GM12878 (cell line): ENCODE results near the gene ANKRD13B. TPM values are rescaled to one million over a fixed set of nuclear protein-coding genes. Genes with fewer than 3 reads are reported as not detected.

Source experiments
- ATAC-seq: fragments of 200-7000 bp; cut with Tn5 transposase; 3 replicates; pipeline ENCODE4 v1.9.1; 2020; ENCODE audit warnings: mild to moderate bottlenecking, moderate library complexity
- BruUV-seq: library from RNA; stranded (reverse); fragments of 400-500 nt; replicated peaks from 2 replicates; lab custom pipeline; 2021; lab: Mats Ljungman, UMichigan
- CTCF ChIA-PET: fragments of 300-600 bp; sonication (Branson Sonifier 250); formaldehyde crosslinking; extraction: SDS; loops from one replicate; lab custom pipeline; 2021; ENCODE audit warnings: inconsistent platforms; lab: Yijun Ruan, JAX
- POLR2A ChIA-PET: fragments of 350-600 bp; formaldehyde crosslinking; extraction: SDS; loops from one replicate; lab custom pipeline; 2021; ENCODE audit warnings: inconsistent platforms; lab: Charles Lee
- RAD21 ChIA-PET: fragments of 300-600 bp; sonication (Branson Sonifier 250); formaldehyde crosslinking; loops from one replicate; lab custom pipeline; 2023; ENCODE audit warnings: antibody characterized with exemption; ENCODE audit not compliant: unreplicated experiment; lab: Charles Lee
- SMC1A ChIA-PET: fragments of 300-600 bp; sonication (Branson Sonifier 250); formaldehyde crosslinking; loops from one replicate; lab custom pipeline; 2023; ENCODE audit not compliant: unreplicated experiment, uncharacterized antibody; lab: Charles Lee
- DNase-seq: peaks from one replicate; pipeline ENCODE4 v3.0.0-alpha.2; 2011; ENCODE audit warnings: low read depth, low spot score
- FAIRE-seq: peaks from 3 replicates; lab custom pipeline; 2011; peaks lifted over from hg19 to GRCh38; lab: Jason Lieb, UNC
- H2AFZ ChIP-seq: 2 replicates; pipeline ENCODE4 v1.6.0; 2011; ENCODE audit warnings: low read depth, low read length, control low read depth; ENCODE audit not compliant: control insufficient read depth
- H3K27ac ChIP-seq: 2 replicates; pipeline ENCODE4 v1.5.1; 2011; ENCODE audit warnings: control low read depth; ENCODE audit not compliant: control insufficient read depth, insufficient read depth
- H3K27me3 ChIP-seq, 2 experiments: replicated peaks in 1 of 2; 2 replicates each; pipeline versions ENCODE4 v1.6.0 to v1.6.1; 2011; ENCODE audit warnings: low read length in 1 of 2; ENCODE audit not compliant: control insufficient read depth in 2 of 2, insufficient read depth in 2 of 2
- H3K36me3 ChIP-seq, 2 experiments: 2 replicates each; pipeline ENCODE4 v1.5.1; 2011; ENCODE audit warnings: low read length in 1 of 2; ENCODE audit not compliant: control insufficient read depth in 2 of 2, insufficient read depth in 2 of 2
- H3K4me1 ChIP-seq: 2 replicates; pipeline ENCODE4 v1.6.1; 2011; ENCODE audit warnings: mild to moderate bottlenecking, low read length, moderate library complexity, mixed read lengths; ENCODE audit not compliant: control insufficient read depth, insufficient read depth
- H3K4me2 ChIP-seq: 2 replicates; pipeline ENCODE4 v1.6.0; 2011; ENCODE audit warnings: control low read depth; ENCODE audit not compliant: control insufficient read depth, insufficient read depth
- H3K4me3 ChIP-seq: fragments of 200-600 bp; sonication (generic); 2 replicates; pipeline ENCODE4 v1.5.1; 2016
- H3K79me2 ChIP-seq: 2 replicates; pipeline ENCODE4 v1.6.0; 2011; ENCODE audit warnings: low read length; ENCODE audit not compliant: control insufficient read depth, insufficient read depth
- H3K9ac ChIP-seq: 2 replicates; pipeline ENCODE4 v1.8.0; 2011; ENCODE audit warnings: low read length, control low read depth, mixed read lengths; ENCODE audit not compliant: control insufficient read depth, insufficient read depth
- H3K9me3 ChIP-seq: replicated peaks from 3 replicates; pipeline ENCODE4 v1.5.1; 2011; ENCODE audit warnings: mild to moderate bottlenecking, low read length; ENCODE audit not compliant: control insufficient read depth, insufficient read depth
- H4K20me1 ChIP-seq: 2 replicates; pipeline ENCODE4 v1.6.0; 2011; ENCODE audit not compliant: control insufficient read depth, insufficient read depth
- BCLAF1 ChIP-seq: fragments of 450-650 bp; IDR thresholded peaks from 2 replicates; pipeline ENCODE4 v1.6.1; 2017; ENCODE audit warnings: antibody characterized with exemption, mild to moderate bottlenecking, moderate library complexity
- CBFB ChIP-seq: IDR thresholded peaks from 2 replicates; pipeline ENCODE4 v1.6.1; 2016; ENCODE audit warnings: antibody characterized with exemption, low read depth
- EED ChIP-seq: sonication (generic); IDR thresholded peaks from 2 replicates; pipeline ENCODE4 v1.6.1; 2016; ENCODE audit warnings: antibody characterized with exemption, low read depth
- HDAC6 ChIP-seq: fragments of 200-600 bp; sonication (generic); IDR thresholded peaks from one replicate; pipeline ENCODE4 v1.8.0; 2017; ENCODE audit warnings: antibody characterized with exemption; ENCODE audit not compliant: unreplicated experiment
- LARP7 ChIP-seq: fragments of 450-650 bp; IDR thresholded peaks from 2 replicates; pipeline ENCODE4 v1.6.1; 2017; ENCODE audit warnings: mild to moderate bottlenecking
- NR2F1 ChIP-seq: fragments of 450-650 bp; conservative IDR thresholded peaks from 2 replicates; pipeline ENCODE4 v1.6.1; 2017; ENCODE audit warnings: mild to moderate bottlenecking
- WGBS: methylation state at CpG from one replicate; pipeline ENCODE4 v1.1.6; 2016; ENCODE audit warnings: low lambda C conversion rate; ENCODE audit not compliant: insufficient replicate concordance, insufficient coverage; ENCODE audit errors: missing lambda C conversion rate; 5-methylcytosine and 5-hydroxymethylcytosine counted together
- in situ Hi-C: fragments of 300-500 bp; cut with MboI; formaldehyde crosslinking; loops from 9 replicates; pipeline ENCODE4 v1.14.3; 2018; ENCODE audit warnings: mixed read lengths
- intact Hi-C: fragments of 100-400 bp; cut with micrococcal nuclease; formaldehyde crosslinking; loops from one replicate; pipeline ENCODE4 v1.14.2; 2022; ENCODE audit not compliant: unreplicated experiment
- polyA plus RNA-seq, 11 experiments: library from polyadenylated mRNA; depleted of rRNA in 4 of 11; unstranded in 6 of 11; stranded (reverse) in 5 of 11; fragments of >200 nt; fragmentation: Nextera tagmentation in 4 of 11; fragmentation: Illumina TruSeq in 1 of 11; extraction: Ambion mirVana in 4 of 11; extraction: Trizol in 1 of 11; gene quantifications; 1 replicate in 1 of 11; 2 replicates in 10 of 11; pipeline versions ENCODE4 v1.2.1 to v1.2.3, GENCODE V29; 2011 to 2016; ENCODE audit warnings: inconsistent platforms in 2 of 11, missing spikeins in 2 of 11, low read depth in 1 of 11
- total RNA-seq, 4 experiments: library from RNA; depleted of rRNA in 3 of 4; stranded (reverse); fragments of >200 nt in 3 of 4; fragmentation: Illumina TruSeq in 1 of 4; extraction: Trizol in 1 of 4; gene quantifications; 2 replicates each; pipeline versions ENCODE4 v1.2.1 to v1.2.3, GENCODE V29; 2013 to 2021
- TF ChIP-seq, protein P1 (sequence below): IDR thresholded peaks from 2 replicates; pipeline ENCODE4 v1.6.1; 2011; ENCODE audit warnings: borderline replicate concordance, low read depth, mild to moderate bottlenecking, moderate library complexity, mixed read lengths, low read length; ENCODE audit not compliant: insufficient read depth; ENCODE audit errors: extremely low read length

Gene ANKRD13B
- total and polyA plus RNA-seq, 10 of the 15 experiments (the other 5 are each of a cell fraction or from before 2014, with no cell fraction given), result 0.18 to 15.0 (median 2.8) TPM

DNA sequence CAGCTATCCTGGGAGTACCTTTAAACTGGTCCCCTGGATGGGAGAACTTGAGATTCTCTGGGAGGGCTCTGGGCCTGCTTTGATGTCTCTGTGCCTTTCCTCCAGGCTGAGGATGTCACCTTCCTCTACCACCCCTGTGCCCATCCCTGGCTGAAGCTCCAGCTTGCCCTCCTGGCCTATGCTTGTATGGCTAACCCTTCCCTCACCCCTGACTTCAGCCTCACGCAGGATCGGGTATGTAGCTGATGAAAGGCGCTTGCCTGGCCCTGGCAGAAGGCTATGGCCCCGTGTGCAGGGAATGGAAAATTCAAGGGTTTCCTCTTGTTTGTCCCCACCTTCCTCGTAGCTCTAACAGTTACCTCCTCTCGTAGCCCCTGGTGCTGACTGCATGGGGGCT lies 21.4 kb upstream of the ANKRD13B start (continued):
- no peak for TF ChIP-seq BCLAF1
- no peak for TF ChIP-seq CBFB
- TF ChIP-seq, protein P1, sequence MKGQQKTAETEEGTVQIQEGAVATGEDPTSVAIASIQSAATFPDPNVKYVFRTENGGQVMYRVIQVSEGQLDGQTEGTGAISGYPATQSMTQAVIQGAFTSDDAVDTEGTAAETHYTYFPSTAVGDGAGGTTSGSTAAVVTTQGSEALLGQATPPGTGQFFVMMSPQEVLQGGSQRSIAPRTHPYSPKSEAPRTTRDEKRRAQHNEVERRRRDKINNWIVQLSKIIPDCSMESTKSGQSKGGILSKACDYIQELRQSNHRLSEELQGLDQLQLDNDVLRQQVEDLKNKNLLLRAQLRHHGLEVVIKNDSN, result no peak
- no peak for TF ChIP-seq NR2F1
- no peak for TF ChIP-seq EED
- no peak for TF ChIP-seq LARP7

DNA sequence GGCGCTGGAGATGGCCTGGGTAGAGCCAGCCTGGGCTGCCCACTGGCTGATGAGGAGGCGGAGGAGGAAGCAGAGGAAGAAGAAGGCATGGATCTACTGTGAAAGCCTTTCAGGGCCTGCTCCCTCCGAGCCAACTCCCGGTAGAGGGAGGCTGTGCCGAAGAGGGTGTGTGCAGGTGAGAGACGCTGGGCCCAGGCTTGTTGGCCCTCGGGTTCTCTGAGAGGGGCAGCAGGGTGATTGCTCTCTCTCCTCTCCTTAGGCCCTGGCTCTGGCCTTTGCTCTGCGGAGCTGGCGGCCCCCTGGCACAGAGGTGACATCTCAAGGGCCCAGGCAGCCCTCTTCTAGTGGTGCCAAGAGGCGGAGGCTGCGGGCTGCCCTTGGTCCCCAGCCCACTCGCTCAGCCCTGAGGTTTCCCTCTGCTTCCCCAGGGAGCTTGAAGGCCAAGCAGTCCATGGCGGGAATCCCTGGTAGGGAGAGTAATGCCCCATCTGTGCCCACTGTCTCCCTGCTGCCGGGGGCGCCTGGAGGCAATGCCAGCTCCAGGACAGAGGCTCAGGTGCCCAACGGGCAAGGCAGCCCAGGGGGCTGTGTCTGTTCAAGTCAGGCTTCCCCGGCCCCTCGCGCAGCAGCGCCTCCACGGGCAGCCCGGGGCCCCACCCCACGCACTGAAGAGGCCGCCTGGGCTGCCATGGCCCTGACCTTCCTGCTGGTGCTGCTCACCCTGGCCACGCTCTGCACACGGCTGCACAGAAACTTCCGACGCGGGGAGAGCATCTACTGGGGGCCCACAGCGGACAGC lies 20.9 kb upstream of the ANKRD13B start:
- Histone ChIP-seq H3K27ac (no peak overlapping the region), H4K20me1 (no peaks in the 10 kb centered on the region), H3K9ac (no peak overlapping the region), H3K4me3 (no peak overlapping the region), H3K9me3 (no peaks in the 10 kb centered on the region), H3K79me2 (no peaks in the 10 kb centered on the region), H3K4me2 (no peak overlapping the region), H3K4me1 (0 out of 2 replicates have a peak, but pooled peaks cover 4% of the 10 kb centered on the region), H3K36me3 (peaks cover 0 to 10% of the 10 kb centered on the region in 2 experiments; a peak in 2 of 4 replicates), H2AFZ (no peak overlapping the region), H3K27me3 (no peaks in the 10 kb centered on the region)
- TF ChIP-seq HDAC6, result no peak
- intact Hi-C loops, result no loop called here
- ATAC-seq, result no peak
- 90% methylated on average over 30 of the region's 30 CpGs for WGBS
- DNase-seq, result no peak
- POLR2A ChIA-PET, result interaction anchor here (1.0 to 1.6 kb wide), 4 partner anchors 14 to 202 kb away, joined by 3 to 4 read pairs (median 3); no protein-coding TSS in a partner anchor
- no peak for FAIRE-seq
- SMC1A ChIA-PET, result interaction anchor here (1.4 kb wide), 1 partner anchor 202 kb away, joined by 7 read pairs; no protein-coding TSS in a partner anchor
- in situ Hi-C loops, result no loop called here
- no TSS peak for BruUV-seq
- CTCF ChIA-PET, result interaction anchor here (1.0 to 6.2 kb wide), 9 partner anchors 11 to 280 kb away, joined by 3 to 57 read pairs (median 6); partner anchors contain the start of gene ANKRD13B
- RAD21 ChIA-PET, result interaction anchor here (1.0 to 3.3 kb wide), 4 partner anchors 16 to 448 kb away, joined by 3 to 21 read pairs (median 7); partner anchors contain the start of gene ANKRD13B
